Activated gamma-delta T cell treated with anti-CD3 and anti-CD28 coated beads, Interleukin-2, amount 50 U/mL, for 16 hours (primary cell): ENCODE measurements around the gene TRPM2.
"Not testable (repeated sequence)": the region's sequence is repeated elsewhere in the genome, so short reads cannot be mapped to it uniquely, and the experiment has no call there.

Experiments used
- DNase-seq: peaks from one replicate; pipeline ENCODE4 v3.0.0-alpha.2; 2020; ENCODE audit warnings: low read depth

Gene TRPM2

DNA sequence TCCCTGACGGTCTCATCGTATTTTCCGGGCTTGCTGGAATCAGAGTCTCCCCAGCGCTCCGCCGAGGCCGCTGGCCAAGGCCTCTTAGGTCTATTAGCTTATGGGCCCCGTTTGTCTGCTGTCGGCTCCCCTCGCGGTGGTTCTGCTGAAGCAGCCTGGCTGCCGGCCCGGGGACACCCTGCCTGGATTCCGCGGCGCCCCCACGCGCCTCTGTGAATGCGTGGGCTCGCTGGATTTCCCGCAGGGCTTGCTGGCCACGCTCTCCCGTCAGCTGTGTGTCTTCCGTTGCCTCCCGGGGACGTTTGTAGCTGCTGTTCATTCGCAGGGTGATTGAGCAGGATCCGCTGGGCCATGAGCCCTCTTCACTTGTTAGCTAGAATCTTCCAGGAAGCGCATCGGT, 110.3 kb downstream of the TRPM2 start:
- DNase-seq = no peak

DNA sequence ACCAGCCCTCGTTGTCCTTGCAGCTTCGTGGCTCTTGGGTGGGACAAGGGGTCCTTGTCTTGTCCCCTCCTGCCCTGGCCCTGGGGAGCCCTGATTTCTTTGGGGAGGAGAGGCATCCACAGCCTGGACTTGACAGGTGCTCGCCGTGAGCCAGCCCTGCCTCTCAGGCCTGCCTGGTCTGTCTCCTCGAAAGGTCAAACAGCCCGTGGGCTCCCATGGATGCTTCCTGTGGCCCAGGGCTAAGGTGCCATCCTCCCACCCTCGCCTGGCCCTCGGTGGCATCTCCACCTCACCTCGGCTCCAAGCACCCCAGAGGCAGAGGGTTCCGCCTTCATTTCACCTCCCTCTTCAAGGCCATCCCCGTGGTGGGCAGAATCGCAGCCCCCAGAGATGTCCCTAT, 110.9 kb downstream of the TRPM2 start:
- DNase-seq = no peak

DNA sequence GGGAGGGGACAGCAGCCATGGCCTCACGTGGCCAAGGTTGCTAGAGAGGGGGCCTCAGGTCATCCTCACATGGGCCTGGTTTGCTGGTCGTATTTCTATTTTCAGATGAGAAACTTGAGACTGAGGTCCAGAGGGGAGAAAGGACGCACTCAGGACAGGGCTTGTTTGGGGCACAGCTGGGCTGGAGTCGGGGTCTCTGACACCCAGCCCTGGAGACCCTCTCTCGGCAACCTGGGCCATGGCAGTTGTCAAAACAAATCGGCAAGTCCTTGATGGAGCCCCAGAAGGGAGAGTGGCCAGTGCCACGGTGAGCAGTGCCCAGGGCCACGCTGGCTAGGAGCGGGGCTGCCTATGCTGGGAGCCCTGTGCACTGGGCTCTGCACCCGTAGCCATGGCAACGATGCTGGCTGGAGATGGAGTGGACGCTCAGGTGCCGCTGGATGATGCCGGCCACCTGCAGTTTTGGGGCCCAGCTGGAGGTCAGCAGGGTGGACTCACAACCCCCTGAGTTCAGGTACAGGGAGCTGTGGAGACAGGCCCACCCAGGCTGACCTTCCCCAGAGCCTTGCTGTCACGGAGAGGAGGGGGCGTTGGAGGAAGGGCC, 113.0 kb downstream of the TRPM2 start:
- DNase-seq = no peak

DNA sequence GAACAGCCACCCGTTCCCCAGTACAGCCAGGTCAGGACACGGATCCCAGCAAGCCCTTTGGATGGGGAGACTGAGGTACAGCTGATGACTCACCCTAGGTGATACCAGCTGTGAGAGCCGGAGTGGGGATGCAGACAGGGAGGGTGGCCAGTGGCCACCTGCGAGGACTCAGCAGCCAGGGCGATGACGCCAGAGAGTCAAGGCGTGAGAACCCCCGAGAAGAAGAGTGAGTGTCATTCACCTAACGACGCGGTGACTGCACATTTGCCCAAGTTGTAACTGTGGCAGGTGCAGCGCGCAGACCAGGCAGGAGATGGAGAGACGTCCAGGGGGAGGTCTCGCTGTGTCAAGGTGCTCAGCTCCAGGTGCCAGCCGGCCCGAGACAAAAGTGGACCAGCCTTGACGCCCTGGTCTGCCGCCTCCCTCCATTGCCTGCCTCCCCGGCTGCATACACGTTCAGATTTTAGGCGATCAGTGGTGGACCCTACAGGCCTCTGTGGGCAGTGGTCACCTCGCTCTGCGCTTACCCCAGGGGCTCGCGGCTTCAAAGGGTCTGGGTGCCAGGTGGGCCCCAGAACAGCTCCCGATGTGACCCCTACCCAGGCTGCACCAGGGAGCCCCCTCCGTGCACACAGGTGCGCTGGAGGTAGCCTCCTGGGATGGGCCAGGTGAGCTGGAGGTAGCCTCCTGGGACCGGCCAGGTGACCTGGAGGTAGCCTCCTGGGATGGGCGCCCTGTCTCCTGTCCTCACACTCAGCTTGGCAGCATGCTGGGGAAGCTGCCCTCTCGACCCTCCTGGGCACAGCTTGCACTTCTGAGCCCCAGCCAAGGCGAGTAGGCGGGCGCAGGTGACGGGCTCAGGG, 113.8 kb downstream of the TRPM2 start:
- no peak for DNase-seq

DNA sequence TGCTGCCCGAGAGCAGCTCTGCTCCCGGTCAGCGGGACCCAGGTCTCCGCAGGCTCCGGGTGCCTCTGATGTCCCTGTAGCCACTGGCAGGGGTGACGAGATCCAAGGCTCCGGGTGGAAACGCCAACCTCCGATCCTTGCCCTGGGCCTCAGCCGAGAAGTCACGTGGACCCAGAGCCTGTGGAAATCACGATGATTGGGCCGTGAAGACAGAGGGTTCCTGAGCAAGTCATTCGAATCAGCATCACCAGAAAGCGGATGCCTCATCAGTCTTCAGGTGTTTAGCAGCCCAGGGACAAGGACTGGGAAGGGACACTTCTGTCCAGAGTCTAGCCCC, 114.4 kb downstream of the TRPM2 start:
- no peak for DNase-seq

DNA sequence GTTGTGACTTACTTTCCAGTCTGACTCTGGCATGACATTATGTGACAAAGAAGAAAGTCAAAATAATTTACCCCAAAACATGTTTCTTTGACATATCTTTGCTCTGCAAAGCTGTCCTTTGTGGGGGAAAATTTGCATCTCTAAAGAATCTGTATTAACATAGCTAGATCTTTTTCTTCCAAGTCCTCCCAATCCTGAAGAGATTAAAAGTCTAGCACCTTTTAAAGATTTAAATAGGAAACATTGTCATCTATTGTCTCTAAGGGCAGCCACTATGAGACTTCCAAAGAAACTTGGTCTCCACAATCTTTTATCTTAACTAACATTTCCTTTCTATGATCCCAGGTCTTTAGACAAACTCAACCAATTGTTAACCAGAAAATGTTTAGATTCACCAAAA, 117.9 kb downstream of the TRPM2 start:
- no peak for DNase-seq

DNA sequence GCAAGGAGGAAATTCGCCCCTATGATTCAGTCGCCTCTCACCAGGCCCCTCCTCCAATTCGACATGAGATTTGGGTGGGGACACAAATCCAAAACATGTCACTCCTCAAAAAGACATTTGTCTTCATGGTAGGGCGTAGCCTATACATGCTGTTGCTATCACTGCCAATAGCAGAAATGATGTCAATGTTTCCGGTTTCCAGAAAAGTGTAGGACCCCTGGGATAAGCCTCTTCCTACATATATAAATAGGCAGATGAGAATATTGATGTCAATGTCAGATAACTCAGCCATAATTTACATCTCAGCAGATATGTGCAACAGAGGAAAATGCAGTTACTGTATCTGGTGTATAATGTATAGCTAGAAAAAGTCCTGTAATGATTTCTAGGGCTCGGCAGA, 118.6 kb downstream of the TRPM2 start:
- no peak for DNase-seq

DNA sequence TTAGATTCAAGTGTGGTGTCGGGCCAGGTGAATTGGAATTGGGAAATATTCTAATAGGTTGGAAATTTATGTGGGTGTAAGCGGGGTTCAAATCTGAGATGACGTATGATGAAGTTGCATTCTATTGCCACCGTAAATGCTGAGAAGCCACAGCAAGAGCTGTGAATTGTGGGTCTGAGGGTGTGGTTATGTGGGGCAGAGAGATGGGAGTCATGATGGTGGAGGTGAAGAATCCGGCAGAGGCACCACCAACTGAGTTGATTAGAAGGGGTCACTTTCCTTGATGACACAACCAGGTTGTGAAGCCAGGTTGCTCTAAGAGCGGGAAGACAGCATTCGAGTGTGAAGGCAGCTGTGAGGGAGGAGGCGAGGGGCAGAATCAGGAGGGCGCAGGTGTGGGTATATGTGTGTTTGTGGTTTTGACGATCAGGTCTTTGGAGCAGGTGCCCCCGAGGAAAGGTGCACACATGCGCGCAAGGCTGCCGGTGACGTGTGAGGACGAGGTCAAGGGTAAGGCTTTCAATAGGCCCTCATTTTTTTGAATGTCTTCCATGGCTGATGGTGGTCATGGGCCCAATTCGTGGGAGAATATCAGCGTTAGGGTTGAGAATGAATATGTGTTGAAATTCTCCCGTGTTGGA, 120.6 kb downstream of the TRPM2 start:
- no peak for DNase-seq

DNA sequence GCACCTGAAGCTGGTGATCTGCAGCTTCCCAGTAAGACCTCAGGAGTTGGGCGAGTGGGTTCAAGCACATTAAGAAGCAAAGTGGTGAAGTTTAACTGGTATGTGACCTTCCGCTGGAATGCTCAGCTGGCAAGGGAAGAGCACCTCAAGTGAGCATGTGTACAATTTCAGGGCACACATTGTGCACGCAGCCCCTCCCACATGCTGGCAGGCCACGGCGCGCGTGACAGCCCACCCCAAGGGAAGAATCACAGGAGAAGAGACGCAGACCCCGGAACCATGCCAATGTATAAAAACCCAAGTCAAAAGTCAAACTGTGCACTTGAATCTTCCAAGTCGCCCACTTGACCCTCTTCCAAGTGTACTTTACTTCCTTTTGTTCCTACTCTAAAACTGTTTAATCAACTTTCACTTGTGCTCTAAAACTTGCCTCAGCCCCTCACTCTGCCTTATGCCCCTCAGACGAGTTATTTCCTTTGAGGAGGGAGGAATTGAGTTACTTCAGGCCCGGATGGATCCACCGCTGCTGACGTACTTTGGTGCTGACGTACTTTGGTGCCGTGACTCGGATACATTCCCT, 121.9 kb downstream of the TRPM2 start:
- DNase-seq = no peak

DNA sequence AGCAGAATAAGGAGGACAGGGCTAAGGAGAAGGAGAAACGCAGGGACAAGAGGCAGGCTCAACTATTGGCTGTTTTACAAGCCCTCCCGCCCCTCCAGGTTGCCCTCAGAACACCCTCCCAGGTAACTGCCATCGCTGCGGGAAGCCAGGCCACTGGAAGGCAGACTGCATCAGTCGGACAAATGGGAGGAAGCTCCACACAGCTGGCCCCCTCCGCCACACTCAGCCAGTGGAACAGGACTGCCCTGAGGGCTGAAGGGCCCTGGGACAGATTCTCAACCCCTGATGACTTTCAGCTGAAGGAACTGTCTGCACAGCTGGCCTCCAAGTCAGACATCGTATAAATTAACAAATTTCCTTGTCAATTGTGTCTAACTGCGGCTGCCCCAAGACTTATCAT, 123.7 kb downstream of the TRPM2 start:
- DNase-seq = no peak

DNA sequence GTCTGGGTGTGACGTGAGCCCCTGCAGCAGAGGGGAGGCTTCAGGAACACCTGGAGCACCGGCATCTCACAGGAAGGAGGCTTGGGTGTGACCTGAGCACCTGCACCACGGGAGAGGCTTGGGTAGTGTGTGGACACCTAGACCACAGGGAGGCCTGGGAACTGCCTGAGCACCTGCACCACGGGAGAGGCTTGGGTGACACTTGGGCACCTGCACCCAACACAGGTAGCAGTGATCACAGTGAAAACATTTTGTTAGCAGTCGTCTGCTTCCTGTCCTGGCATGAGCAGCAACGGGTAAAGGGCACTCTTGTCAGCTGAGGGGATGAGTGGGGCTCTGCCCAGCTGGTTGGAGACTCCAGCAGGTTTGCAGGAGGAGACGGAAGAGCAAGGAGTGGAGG, 124.3 kb downstream of the TRPM2 start:
- no peak for DNase-seq

DNA sequence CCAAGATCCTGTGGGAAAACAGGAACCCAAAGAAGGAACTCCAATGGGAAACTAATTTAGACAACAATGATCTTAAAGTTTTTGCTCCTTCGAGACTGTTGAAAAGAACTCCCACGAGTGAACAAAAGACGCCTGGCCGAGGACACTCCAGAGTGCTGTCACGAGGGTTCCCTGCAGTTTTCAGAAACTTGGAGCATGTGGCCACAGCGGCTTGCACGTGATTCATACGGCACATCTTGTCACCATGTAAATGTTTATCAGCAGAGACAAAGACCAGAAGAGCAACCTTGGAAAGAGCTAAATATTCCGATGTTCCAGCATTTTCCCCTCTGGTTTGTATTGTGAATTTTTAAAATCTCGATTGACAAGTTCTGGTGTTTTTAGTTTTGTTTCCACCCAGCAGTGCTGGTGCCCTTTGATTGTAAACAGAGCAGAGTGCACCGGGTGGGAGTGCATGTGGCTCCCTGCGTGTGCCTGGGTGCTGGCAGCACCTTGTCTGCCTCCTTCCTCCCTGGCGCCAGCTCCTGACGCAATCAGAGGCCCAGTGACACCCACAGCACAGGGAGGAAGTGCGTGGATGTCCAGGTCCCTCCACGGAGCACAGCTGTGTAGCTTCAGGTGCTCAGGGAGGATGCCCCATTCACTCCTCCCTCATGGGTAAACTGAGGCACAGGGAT, 124.8 kb downstream of the TRPM2 start:
- no peak for DNase-seq

DNA sequence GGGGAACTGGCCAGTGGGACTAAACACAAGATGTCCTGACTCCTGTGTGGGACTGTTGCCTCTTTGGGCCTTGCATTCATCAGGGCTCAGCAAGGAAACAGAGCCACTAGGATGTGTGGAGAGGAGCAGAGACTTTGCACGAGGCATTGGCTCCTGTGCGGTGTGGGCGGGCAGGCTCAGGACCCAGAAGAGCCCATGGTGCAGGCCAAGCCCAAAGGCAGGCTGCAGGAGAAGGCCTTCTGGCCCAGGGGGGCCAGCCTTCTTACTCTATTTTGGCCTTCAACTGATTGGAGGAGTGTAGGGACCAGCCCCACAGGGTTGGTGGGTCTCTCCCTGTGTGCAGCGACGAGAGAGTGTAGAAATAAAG, 125.4 kb downstream of the TRPM2 start:
- DNase-seq = no peak

DNA sequence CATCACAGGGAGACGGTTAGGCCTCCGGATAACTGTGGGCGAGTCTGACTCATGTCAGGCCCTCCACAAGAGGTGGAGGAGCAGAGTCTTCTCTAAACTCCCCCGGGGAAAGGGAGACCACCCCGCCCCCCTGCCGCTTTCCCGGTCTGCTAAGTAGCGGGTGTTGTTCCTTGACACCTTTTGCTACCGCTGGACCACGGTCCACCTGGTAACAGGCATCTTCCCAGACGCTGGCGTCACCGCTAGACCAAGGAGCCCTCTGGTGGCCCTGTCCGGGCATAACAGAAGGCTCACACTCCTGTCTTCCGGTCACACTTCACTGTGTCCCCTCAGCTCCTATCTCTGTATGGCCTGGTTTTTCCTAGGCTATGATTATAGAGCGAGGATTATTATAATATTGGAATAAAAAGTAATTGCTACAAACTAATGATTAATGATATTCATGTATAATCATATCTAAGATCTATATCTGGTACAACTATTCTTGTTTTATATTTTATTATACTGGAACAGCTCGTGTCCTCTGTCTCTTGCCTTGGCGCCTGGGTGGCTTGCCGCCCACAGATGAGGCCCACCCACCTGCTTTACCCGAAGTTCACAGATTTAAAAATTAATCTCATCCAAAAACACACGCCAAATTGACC, 126.3 kb downstream of the TRPM2 start:
- not testable (repeated sequence) for DNase-seq

DNA sequence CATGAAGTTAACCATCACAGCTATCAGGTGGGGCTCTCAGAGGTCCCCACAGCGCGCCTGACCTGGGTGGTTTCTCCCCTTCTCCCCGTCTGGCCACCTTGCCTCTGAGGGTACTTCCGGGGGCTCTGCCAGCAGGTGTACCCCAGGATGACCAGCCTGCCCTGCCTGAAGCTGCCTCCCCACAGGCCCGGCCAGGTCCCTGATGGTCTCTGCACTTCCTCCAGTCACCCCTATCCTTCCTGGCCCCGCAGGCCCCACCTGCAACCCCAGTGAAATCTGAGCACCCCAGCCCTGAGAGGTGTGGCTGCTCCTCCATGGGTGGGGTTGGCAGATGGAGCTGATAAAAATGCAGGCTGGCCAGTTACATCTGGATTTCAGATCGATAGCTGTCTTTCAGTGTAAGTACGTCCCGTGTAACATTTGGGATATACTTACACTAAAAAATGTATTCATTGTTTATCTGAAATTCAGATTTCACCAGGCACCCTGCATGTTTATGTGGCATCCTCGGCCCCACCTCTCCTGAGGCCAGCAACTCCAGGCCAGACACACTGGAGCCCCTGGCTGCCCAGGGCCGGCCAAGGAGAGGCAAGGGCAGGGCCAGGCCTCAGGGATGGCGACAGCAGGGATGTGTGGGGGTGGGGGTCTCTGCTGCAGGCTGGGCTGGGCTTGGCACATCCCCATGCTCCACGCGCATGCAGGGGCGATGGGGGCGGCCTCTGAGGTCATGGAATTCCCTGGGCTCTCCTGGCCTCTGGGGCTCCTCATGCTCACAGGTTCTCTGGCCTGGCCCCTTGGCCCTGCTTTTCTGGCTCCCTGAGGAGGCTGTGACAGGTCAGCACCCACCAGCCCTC, 127.0 kb downstream of the TRPM2 start:
- DNase-seq = no peak

DNA sequence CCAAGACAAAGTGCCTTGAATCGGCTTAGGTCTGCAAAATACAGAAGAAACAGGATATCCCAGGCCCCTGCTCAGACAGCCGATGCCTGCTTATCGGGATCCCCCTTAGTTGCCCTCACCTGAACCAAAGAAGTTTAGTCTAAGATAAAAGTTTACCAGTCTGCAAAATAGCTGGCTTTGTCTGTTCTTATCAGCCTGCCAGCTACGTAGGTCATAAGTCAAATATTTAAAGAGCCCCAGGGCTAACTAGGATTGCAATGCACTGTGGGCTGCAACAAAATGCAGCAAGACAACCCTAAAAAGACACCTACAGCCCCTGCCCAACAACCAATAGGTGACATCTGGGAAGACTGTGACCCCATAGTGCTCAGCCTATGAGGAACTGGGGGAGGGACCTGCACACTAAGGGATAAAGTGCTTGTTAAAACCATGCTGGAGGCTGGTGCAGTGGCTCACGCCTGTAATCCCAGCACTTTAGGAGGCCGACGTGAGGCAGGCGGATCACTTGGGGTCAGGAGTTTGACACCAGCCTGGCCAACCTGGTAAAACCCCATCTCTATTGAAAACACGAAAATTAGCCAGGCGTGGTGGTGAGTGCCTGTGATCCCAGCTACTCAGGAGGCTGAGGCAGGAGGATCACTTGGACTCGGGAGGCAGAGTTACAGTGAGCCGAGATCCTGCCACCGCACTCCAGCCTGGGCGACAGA, 129.3 kb downstream of the TRPM2 start:
- DNase-seq = no peak

DNA sequence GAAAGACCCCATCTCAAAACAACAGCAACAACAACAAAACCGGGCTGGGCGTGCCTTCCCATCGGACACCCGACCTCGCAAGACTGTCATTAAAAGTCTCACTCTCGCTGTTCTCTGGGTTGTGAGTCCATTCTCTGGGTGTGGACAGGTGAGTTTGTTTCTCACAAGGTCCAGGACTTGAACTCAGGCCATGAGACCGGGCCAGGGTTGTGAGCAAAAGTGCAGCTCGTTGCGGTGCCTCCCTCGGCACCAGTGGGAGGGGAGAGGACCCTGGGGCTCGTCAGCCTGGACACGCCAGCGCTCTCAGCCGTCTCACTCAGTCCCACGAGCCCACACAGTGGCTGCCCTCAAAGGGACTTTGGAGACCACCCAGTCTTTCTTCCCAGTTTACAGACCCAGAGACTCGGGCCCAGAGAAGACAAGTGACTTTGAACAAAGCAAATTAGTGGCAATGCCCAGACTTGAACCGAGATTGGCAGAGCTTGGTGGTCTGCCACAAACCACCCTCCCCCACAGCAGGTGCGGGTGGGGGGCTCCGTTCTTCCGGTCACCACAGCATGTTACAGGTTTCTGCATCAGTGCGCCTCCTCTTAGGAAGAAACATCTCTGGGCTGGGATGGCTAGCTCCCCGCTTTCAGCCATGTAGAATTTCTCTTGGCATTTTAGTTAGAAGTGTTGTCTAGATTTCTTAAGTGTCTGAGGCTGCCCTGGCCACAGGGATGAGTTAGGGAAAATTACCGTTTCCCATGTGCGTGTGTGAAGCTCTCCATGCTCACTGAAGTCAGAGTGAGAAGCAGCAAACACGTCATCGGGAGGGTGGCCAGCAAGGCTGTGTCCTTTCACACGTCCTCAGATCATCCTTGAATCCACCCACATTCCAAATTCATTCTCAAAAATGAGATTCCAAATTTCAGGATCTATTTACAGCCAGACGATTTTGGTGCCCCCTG, 130.1 kb downstream of the TRPM2 start:
- DNase-seq = no peak

DNA sequence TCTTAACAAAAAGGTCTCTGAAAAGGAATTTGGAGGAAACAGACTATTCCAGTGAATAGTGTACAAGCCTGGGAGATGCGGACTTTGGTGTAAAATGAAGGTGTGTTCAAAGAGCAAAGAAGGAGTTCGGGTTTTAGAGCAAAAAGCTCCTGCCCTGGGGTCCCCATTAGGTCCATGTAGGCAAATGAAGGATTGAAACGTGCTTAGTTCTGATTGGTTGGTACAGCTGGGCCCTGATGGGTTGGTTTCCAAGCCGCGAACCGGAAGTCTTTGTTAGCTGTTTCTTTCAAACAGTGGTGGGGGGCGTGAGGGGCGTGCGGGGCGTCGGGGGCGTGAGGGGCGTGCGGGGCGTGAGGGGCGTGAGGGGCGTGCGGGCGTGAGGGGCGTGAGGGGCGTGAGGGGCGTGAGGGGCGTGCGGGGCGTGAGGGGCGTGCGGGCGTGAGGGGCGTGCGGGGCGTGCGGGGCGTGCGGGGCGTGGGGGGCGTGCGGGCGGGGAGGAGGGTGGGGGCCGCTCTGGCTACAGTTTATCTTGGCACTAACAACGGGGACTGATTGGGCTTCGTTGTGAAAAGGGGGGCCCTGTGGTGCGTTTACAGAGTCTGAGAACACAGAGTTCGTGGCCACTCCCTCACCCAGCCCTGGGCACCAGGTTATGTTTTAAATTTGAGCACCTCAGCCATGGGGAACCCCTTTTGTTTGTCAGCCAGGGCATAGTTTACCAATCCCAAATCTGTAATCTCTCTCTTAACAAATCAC, 131.3 kb downstream of the TRPM2 start:
- no peak for DNase-seq
